ENCODE measurements around the gene KCNQ4. TPM values are rescaled to one million over a fixed set of nuclear protein-coding genes. Genes with fewer than 3 reads are reported as not detected.

KCNQ4 gene
- total RNA-seq, 1 experiment from 2014 or later, result not detected

DNA sequence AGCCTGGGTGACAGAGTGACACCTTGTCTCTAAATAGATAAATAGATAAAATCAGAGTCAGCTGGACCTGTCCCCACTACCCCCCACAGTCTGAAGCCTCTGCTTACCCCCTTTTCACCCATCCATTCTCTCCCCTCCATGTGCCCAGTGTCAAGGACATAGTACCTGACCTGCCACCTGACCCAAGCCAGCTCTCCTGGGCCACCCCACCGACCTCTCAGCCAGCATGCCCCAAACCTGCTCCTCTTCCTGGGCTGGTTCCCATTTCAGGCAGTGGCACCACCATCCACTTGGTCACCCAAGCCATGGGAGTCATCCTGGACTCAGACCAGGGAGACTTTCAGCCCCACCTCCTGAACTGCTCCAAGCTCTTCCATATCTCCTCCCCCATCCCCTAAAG, 50.4 kb downstream of the KCNQ4 start:
- Mint-ChIP-seq H3K27me3 (ENCODE audit: insufficient read depth, unreplicated experiment) (no peaks in the 10 kb centered on the region), H3K9me3 (ENCODE audit: unreplicated experiment) (no peaks in the 10 kb centered on the region), H3K36me3 (ENCODE audit: insufficient read depth, unreplicated experiment) (no peaks in the 10 kb centered on the region), H3K27ac (ENCODE audit: low read depth, unreplicated experiment) (no peak overlapping the region), H3K4me1 (ENCODE audit: insufficient read depth, unreplicated experiment) (no peaks in the 10 kb centered on the region), H3K4me3 (ENCODE audit: unreplicated experiment) (no peak overlapping the region)
- intact Hi-C loops (cut with micrococcal nuclease), result no loop called here
- POLR2A ChIA-PET, result no interaction called here
- CTCF ChIA-PET, result interaction anchor here (1.0 to 1.7 kb wide), 2 partner anchors 13 to 119 kb away, joined by 6 to 8 read pairs; no protein-coding TSS in a partner anchor
- no TSS peak for BruUV-seq (replicated peaks)
- DNase-seq (ENCODE audit: unreplicated experiment), result no peak
- TF ChIP-seq CTCF (IDR thresholded peaks at IDR 0.05; ENCODE audit: unreplicated experiment), result no peak

GRCh38 chr1:40834968-40835545, 51.5 kb downstream of the KCNQ4 start:
- Mint-ChIP-seq H3K4me3 (ENCODE audit: unreplicated experiment) (no peak overlapping the region), H3K4me1 (ENCODE audit: insufficient read depth, unreplicated experiment) (no peaks in the 10 kb centered on the region), H3K27me3 (ENCODE audit: insufficient read depth, unreplicated experiment) (no peaks in the 10 kb centered on the region), H3K9me3 (ENCODE audit: unreplicated experiment) (no peaks in the 10 kb centered on the region), H3K36me3 (ENCODE audit: insufficient read depth, unreplicated experiment) (no peaks in the 10 kb centered on the region), H3K27ac (ENCODE audit: low read depth, unreplicated experiment) (no peak overlapping the region)
- no peak for DNase-seq (ENCODE audit: unreplicated experiment)
- CTCF ChIA-PET, result interaction anchor here (1.4 kb wide), 1 partner anchor 118 kb away, joined by 3 read pairs; no protein-coding TSS in a partner anchor
- no TSS peak for BruUV-seq (replicated peaks)
- POLR2A ChIA-PET, result no interaction called here
- intact Hi-C loops (cut with micrococcal nuclease), result no loop called here
- TF ChIP-seq CTCF (IDR thresholded peaks at IDR 0.05; ENCODE audit: unreplicated experiment), result no peak

DNA sequence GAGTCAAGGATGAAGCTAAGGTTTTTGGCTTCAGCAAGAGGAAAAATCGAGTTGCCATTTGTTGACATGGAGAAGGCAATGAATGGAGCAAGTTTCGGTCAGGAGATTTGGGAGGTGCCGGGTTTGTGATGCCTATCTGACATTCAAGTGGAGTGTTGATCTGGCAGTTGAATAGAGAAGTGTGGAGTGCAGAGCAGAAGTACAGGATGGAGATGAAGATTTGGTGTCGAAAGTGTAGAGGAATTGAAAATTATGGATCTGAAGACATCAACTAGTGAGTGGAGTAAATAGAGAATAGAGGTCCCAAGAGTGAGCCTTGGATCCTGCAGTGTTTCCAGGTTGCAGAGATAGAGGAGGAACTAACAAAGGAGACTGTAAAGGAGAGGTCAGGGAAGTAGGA, 52.7 kb downstream of the KCNQ4 start:
- TF ChIP-seq CTCF (IDR thresholded peaks at IDR 0.05; ENCODE audit: unreplicated experiment), result no peak
- no peak for DNase-seq (ENCODE audit: unreplicated experiment)
- no TSS peak for BruUV-seq (replicated peaks)
- ChIA-PET CTCF (interaction anchor here (0.6 kb wide), 1 partner anchor 673 kb away, joined by 3 read pairs; no protein-coding TSS in a partner anchor), POLR2A (interaction anchor here (0.6 kb wide), 1 partner anchor 28 kb away, joined by 3 read pairs; no protein-coding TSS in a partner anchor)
- Mint-ChIP-seq H3K27me3 (ENCODE audit: insufficient read depth, unreplicated experiment) (no peaks in the 10 kb centered on the region), H3K36me3 (ENCODE audit: insufficient read depth, unreplicated experiment) (no peaks in the 10 kb centered on the region), H3K27ac (ENCODE audit: low read depth, unreplicated experiment) (no peak overlapping the region), H3K9me3 (ENCODE audit: unreplicated experiment) (no peaks in the 10 kb centered on the region), H3K4me3 (ENCODE audit: unreplicated experiment) (no peak overlapping the region), H3K4me1 (ENCODE audit: insufficient read depth, unreplicated experiment) (no peaks in the 10 kb centered on the region)
- intact Hi-C loops (cut with micrococcal nuclease), result no loop called here

GRCh38 chr1:40837601-40838000, 54.0 kb downstream of the KCNQ4 start:
- ChIA-PET CTCF (interaction anchor here (0.7 kb wide), 2 partner anchors 11 to 147 kb away, joined by 3 read pairs; no protein-coding TSS in a partner anchor), POLR2A (no interaction called here)
- no peak overlapping the region for H3K27ac Mint-ChIP-seq (ENCODE audit: low read depth, unreplicated experiment)
- intact Hi-C loops (cut with micrococcal nuclease), result no loop called here
- no peak for DNase-seq (ENCODE audit: unreplicated experiment)
- no peaks in the 10 kb centered on the region for H3K36me3 Mint-ChIP-seq (ENCODE audit: insufficient read depth, unreplicated experiment)
- no peak overlapping the region for H3K4me3 Mint-ChIP-seq (ENCODE audit: unreplicated experiment)
- H3K9me3 Mint-ChIP-seq (ENCODE audit: unreplicated experiment), result peaks cover 5% of the 10 kb centered on the region
- TF ChIP-seq CTCF (IDR thresholded peaks at IDR 0.05; ENCODE audit: unreplicated experiment), result no peak
- BruUV-seq (replicated peaks), result no TSS peak
- H3K4me1 Mint-ChIP-seq (ENCODE audit: insufficient read depth, unreplicated experiment), result no peaks in the 10 kb centered on the region
- H3K27me3 Mint-ChIP-seq (ENCODE audit: insufficient read depth, unreplicated experiment), result no peaks in the 10 kb centered on the region

All from MCF 10A (cell line).